HCT116 (cell line): ENCODE measurements around the gene VIT. TPM values are rescaled to one million over a fixed set of nuclear protein-coding genes. Genes with fewer than 3 reads are reported as not detected.

ENCODE experiments used
- ATAC-seq: fragments of 200-7000 bp; cut with Tn5 transposase; 2 replicates; pipeline ENCODE4 v1.9.1; 2020; ENCODE audit warnings: mild to moderate bottlenecking, moderate library complexity
- BruUV-seq: library from RNA; stranded (reverse); fragments of 400-500 nt; replicated peaks from 2 replicates; lab custom pipeline; 2021; lab: Mats Ljungman, UMichigan
- CTCF ChIA-PET: fragments of 300-600 bp; sonication (Branson Sonifier 250); formaldehyde crosslinking; loops from one replicate; lab custom pipeline; 2021; ENCODE audit warnings: antibody characterized with exemption; lab: Charles Lee
- POLR2A ChIA-PET: fragments of 300-600, 350-600 bp; sonication (Branson Sonifier 250); formaldehyde crosslinking; loops from one replicate; lab custom pipeline; 2021; ENCODE audit warnings: antibody characterized with exemption; lab: Charles Lee
- RAD21 ChIA-PET, 2 experiments: fragments of 300-600 bp; sonication (Branson Sonifier 250); formaldehyde crosslinking; loops; one replicate each; lab custom pipeline; 2023; ENCODE audit warnings: low total read pairs in 2 of 2; ENCODE audit not compliant: uncharacterized antibody in 2 of 2, unreplicated experiment in 2 of 2, low non-redundant PET in 1 of 2; lab: Charles Lee
- DNase-seq: peaks from one replicate; pipeline ENCODE4 v3.0.0-alpha.2; 2010; ENCODE audit warnings: low read depth, low spot score
- H2AFZ ChIP-seq: fragments of 200-600 bp; shearing (Covaris generic), sonication (generic); 2 replicates; pipeline ENCODE4 v1.6.1; 2017; ENCODE audit warnings: low read depth, mixed run types, mixed read lengths, antibody characterized with exemption, low read length; ENCODE audit not compliant: poor library complexity, severe bottlenecking
- H3K27ac ChIP-seq: 2 replicates; pipeline ENCODE4 v1.5.1; 2012; ENCODE audit warnings: low read depth, low read length
- H3K27me3 ChIP-seq: fragments of 200-600 bp; sonication (generic); 2 replicates; pipeline ENCODE4 v1.6.1; 2016; ENCODE audit warnings: mixed run types, low read length, mixed read lengths; ENCODE audit not compliant: insufficient read depth
- H3K36me3 ChIP-seq, 2 experiments: fragments of 200-500 bp in 1 of 2; fragments of 200-600 bp in 1 of 2; sonication (Bioruptor generic) in 1 of 2; sonication (generic) in 1 of 2; 2 replicates each; pipeline versions ENCODE4 v1.5.1 to v1.6.1; 2014 to 2016; ENCODE audit warnings: low read length in 2 of 2, inconsistent platforms in 1 of 2, mixed read lengths in 1 of 2, mixed run types in 1 of 2; ENCODE audit not compliant: insufficient read depth in 2 of 2, control insufficient read depth in 1 of 2
- H3K4me1 ChIP-seq, 2 experiments: fragments of 200-600 bp in 1 of 2; sonication (generic) in 1 of 2; 2 replicates each; pipeline versions ENCODE4 v1.5.1 to v1.6.1; 2012 to 2017; ENCODE audit warnings: low read length in 2 of 2, inconsistent platforms in 1 of 2, mild to moderate bottlenecking in 1 of 2, mixed read lengths in 1 of 2, mixed run types in 1 of 2, moderate library complexity in 1 of 2; ENCODE audit not compliant: insufficient read depth in 2 of 2, control insufficient read depth in 1 of 2
- H3K4me2 ChIP-seq: fragments of 200-600 bp; sonication (generic); 2 replicates; pipeline ENCODE4 v1.6.1; 2017; ENCODE audit warnings: mixed run types, low read length, mixed read lengths
- H3K4me3 ChIP-seq, 2 experiments: fragments of 200-600 bp in 1 of 2; sonication (generic) in 1 of 2; replicated peaks in 1 of 2; 2 replicates each; pipeline ENCODE4 v1.5.1; 2011 to 2016; ENCODE audit warnings: low read length in 2 of 2, control low read depth in 1 of 2, low read depth in 1 of 2, mild to moderate bottlenecking in 1 of 2, mixed read lengths in 1 of 2, mixed run types in 1 of 2
- H3K79me2 ChIP-seq: fragments of 200-600 bp; sonication (generic); 2 replicates; pipeline ENCODE4 v1.6.1; 2017; ENCODE audit warnings: mild to moderate bottlenecking, mixed run types, low read length, moderate library complexity, mixed read lengths; ENCODE audit not compliant: insufficient read depth
- H3K9ac ChIP-seq: fragments of 200-600 bp; sonication (generic); 2 replicates; pipeline ENCODE4 v1.6.1; 2016; ENCODE audit warnings: low read length, mixed read lengths
- H3K9me2 ChIP-seq: fragments of 200-600 bp; sonication (generic), shearing (Covaris generic); 2 replicates; pipeline ENCODE4 v1.6.1; 2017; ENCODE audit warnings: mixed run types, mild to moderate bottlenecking, moderate library complexity; ENCODE audit not compliant: insufficient read depth
- H3K9me3 ChIP-seq, 2 experiments: fragments of 200-500 bp in 1 of 2; fragments of 200-600 bp in 1 of 2; sonication (Bioruptor generic) in 1 of 2; sonication (generic) in 1 of 2; 2 replicates each; pipeline ENCODE4 v1.6.1; 2014 to 2017; ENCODE audit warnings: low read length in 2 of 2, mixed read lengths in 2 of 2, inconsistent platforms in 1 of 2, low read depth in 1 of 2, mild to moderate bottlenecking in 1 of 2, mixed run types in 1 of 2, moderate library complexity in 1 of 2; ENCODE audit not compliant: control insufficient read depth in 1 of 2, insufficient read depth in 1 of 2
- H4K20me1 ChIP-seq: fragments of 200-600 bp; sonication (generic), shearing (Covaris generic); 2 replicates; pipeline ENCODE4 v1.6.1; 2017; ENCODE audit warnings: mixed run types, mild to moderate bottlenecking, moderate library complexity; ENCODE audit not compliant: insufficient read depth
- ELF1 ChIP-seq: IDR thresholded peaks from 2 replicates; pipeline ENCODE4 v1.6.1; 2012; ENCODE audit warnings: low read depth, borderline replicate concordance
- POLR2A ChIP-seq: IDR thresholded peaks from 2 replicates; pipeline ENCODE4 v1.7.0; 2011; ENCODE audit warnings: borderline replicate concordance; ENCODE audit not compliant: insufficient read depth, insufficient read length; ENCODE audit errors: extremely low read depth
- SP1 ChIP-seq: IDR thresholded peaks from 2 replicates; pipeline ENCODE4 v1.6.1; 2012; ENCODE audit warnings: low read depth
- SRF ChIP-seq: IDR thresholded peaks from 2 replicates; pipeline ENCODE4 v1.6.1; 2012; ENCODE audit warnings: low read depth
- ZFX ChIP-seq: fragments of 450-650 bp; IDR thresholded peaks from 2 replicates; pipeline ENCODE4 v1.6.1; 2017
- intact Hi-C: fragments of 100-400 bp; cut with micrococcal nuclease; formaldehyde crosslinking; loops from 2 replicates; pipeline ENCODE4 v1.10.0; 2022
- total RNA-seq: library from RNA; stranded (reverse); gene quantifications from one replicate; pipeline ENCODE4 v1.2.1, GENCODE V29; 2021; ENCODE audit not compliant: unreplicated experiment
- TF ChIP-seq, protein P1 (sequence below): IDR thresholded peaks from 2 replicates; pipeline ENCODE4 v1.6.1; 2011; ENCODE audit warnings: mild to moderate bottlenecking, low read length, moderate library complexity; ENCODE audit not compliant: insufficient replicate concordance; ENCODE audit errors: extremely low read depth
- TF ChIP-seq, protein P2 (sequence below), 3 experiments: fragments of 200-600 bp in 1 of 3; sonication (generic) in 1 of 3; IDR thresholded peaks in 2 of 3; conservative IDR thresholded peaks in 1 of 3; 2 replicates each; pipeline ENCODE4 v1.5.1; 2012 to 2017; ENCODE audit warnings: low read depth in 2 of 3, low read length in 2 of 3, antibody characterized with exemption in 1 of 3, borderline replicate concordance in 1 of 3, control low read depth in 1 of 3, mild to moderate bottlenecking in 1 of 3, mixed read lengths in 1 of 3, mixed run types in 1 of 3, moderate library complexity in 1 of 3; ENCODE audit not compliant: insufficient read depth in 1 of 3

The VIT gene
- total RNA-seq, 1 experiment from 2014 or later: not detected

DNA sequence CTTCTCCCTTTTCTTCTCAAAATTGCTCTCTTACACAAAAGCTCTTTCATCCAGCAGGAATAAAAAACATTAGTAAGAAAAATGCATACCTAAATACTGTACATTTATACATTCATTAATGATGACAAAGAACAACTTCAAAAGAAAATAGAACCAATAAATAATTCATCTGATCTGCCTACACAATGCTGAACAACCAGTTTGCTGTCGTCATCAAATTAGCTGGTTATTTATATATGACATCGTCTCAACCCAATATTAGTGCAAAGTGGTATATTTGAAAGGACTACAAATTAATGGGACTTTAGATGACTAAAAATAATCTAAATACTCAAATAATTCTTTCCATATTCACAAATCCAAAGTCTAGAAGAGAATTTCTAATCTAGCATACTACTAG lies 24.8 kb upstream of the VIT start:
- DNase-seq (no peak), ATAC-seq (no peak)
- Histone ChIP-seq H3K9ac (no peak overlapping the region), H4K20me1 (no peaks in the 10 kb centered on the region), H3K27me3 (no peaks in the 10 kb centered on the region), H3K9me2 (no peaks in the 10 kb centered on the region), H3K4me2 (no peak overlapping the region), H3K27ac (no peak overlapping the region), H3K4me3 (no peak overlapping the region), H2AFZ (no peak overlapping the region), H3K4me1 (no peaks in the 10 kb centered on the region), H3K36me3 (no peaks in the 10 kb centered on the region), H3K79me2 (no peaks in the 10 kb centered on the region), H3K9me3 (no peaks in the 10 kb centered on the region)
- ChIA-PET RAD21 (no interaction called here), POLR2A (interaction anchor here (0.6 kb wide), 1 partner anchor 319 kb away, joined by 3 read pairs; no protein-coding TSS in a partner anchor), CTCF (interaction anchor here (0.7 to 3.0 kb wide), 4 partner anchors 99 to 321 kb away, joined by 3 to 11 read pairs (median 4); no protein-coding TSS in a partner anchor)
- TF ChIP-seq, protein P1, sequence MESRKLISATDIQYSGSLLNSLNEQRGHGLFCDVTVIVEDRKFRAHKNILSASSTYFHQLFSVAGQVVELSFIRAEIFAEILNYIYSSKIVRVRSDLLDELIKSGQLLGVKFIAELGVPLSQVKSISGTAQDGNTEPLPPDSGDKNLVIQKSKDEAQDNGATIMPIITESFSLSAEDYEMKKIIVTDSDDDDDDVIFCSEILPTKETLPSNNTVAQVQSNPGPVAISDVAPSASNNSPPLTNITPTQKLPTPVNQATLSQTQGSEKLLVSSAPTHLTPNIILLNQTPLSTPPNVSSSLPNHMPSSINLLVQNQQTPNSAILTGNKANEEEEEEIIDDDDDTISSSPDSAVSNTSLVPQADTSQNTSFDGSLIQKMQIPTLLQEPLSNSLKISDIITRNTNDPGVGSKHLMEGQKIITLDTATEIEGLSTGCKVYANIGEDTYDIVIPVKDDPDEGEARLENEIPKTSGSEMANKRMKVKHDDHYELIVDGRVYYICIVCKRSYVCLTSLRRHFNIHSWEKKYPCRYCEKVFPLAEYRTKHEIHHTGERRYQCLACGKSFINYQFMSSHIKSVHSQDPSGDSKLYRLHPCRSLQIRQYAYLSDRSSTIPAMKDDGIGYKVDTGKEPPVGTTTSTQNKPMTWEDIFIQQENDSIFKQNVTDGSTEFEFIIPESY: no peak
- TF ChIP-seq, protein P2, sequence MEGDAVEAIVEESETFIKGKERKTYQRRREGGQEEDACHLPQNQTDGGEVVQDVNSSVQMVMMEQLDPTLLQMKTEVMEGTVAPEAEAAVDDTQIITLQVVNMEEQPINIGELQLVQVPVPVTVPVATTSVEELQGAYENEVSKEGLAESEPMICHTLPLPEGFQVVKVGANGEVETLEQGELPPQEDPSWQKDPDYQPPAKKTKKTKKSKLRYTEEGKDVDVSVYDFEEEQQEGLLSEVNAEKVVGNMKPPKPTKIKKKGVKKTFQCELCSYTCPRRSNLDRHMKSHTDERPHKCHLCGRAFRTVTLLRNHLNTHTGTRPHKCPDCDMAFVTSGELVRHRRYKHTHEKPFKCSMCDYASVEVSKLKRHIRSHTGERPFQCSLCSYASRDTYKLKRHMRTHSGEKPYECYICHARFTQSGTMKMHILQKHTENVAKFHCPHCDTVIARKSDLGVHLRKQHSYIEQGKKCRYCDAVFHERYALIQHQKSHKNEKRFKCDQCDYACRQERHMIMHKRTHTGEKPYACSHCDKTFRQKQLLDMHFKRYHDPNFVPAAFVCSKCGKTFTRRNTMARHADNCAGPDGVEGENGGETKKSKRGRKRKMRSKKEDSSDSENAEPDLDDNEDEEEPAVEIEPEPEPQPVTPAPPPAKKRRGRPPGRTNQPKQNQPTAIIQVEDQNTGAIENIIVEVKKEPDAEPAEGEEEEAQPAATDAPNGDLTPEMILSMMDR (IDR thresholded peaks at IDR 0.05 in 2 of 3, conservative IDR thresholded peaks at IDR 0.05 in 1 of 3; ENCODE audit: borderline replicate concordance in 1 of 3, insufficient read depth in 1 of 3, low read depth in 2 of 3, low read length in 2 of 3): no peak
- TF ChIP-seq ZFX: no peak
- TF ChIP-seq SP1: no peak
- TF ChIP-seq POLR2A: no peak
- no peak for TF ChIP-seq ELF1
- TF ChIP-seq SRF: no peak
- intact Hi-C loops: loop anchor here (5.0 to 10.0 kb wide), 4 partner anchors 119 to 787 kb away; no protein-coding TSS in a partner anchor
- BruUV-seq: no TSS peak
